ENCODE measurements around the gene TEX52.
A peak's percentile ranks its signal among the peaks of the same experiment; 100 is the strongest.

TEX52 gene

GRCh38 chr12:2829275-2829674 lies 27.6 kb downstream of the TEX52 start:
- no peak for DNase-seq (ENCODE audit: low read depth)

- DNase-seq (ENCODE audit: low read depth) = no peak
Observed at GRCh38 chr12:2826721-2827515, 29.9 kb downstream of the TEX52 start.

- no peak for DNase-seq (ENCODE audit: low read depth)
Observed at GRCh38 chr12:2826036-2826435, 30.8 kb downstream of the TEX52 start.

- no peak for DNase-seq (ENCODE audit: low read depth)
Observed at GRCh38 chr12:2825132-2825531, 31.7 kb downstream of the TEX52 start.

- DNase-seq (ENCODE audit: low read depth) = no peak
Observed at GRCh38 chr12:2824541-2824940, 32.3 kb downstream of the TEX52 start.

- DNase-seq (ENCODE audit: low read depth) = no peak
Observed at GRCh38 chr12:2823483-2823882, 33.4 kb downstream of the TEX52 start.

- no peak for DNase-seq (ENCODE audit: low read depth)
Observed at GRCh38 chr12:2820432-2820831, 36.4 kb downstream of the TEX52 start.

- no peak for DNase-seq (ENCODE audit: low read depth)
Observed at GRCh38 chr12:2819810-2820209, 37.0 kb downstream of the TEX52 start.

- DNase-seq (ENCODE audit: low read depth) = no peak
Observed at GRCh38 chr12:2813214-2814185, 43.3 kb downstream of the TEX52 start.

GRCh38 chr12:2812290-2813213 lies 44.3 kb downstream of the TEX52 start, which contains the start of gene ITFG2:
Gene ITFG2 (plus strand): TSS chr12:2812668. CDS start chr12:2812761, 93 bp downstream.
- DNase-seq (ENCODE audit: low read depth) = peak; percentile 88

- no peak for DNase-seq (ENCODE audit: low read depth)
Observed at GRCh38 chr12:2811801-2812200, 45.0 kb downstream of the TEX52 start.

- no peak for DNase-seq (ENCODE audit: low read depth)
Observed at GRCh38 chr12:2806700-2807099, 50.1 kb downstream of the TEX52 start.

- DNase-seq (ENCODE audit: low read depth) = no peak
Observed at GRCh38 chr12:2805143-2805520, 51.7 kb downstream of the TEX52 start.

- DNase-seq (ENCODE audit: low read depth) = no peak
Observed at GRCh38 chr12:2804393-2805142, 52.3 kb downstream of the TEX52 start.

GRCh38 chr12:2803635-2804392 lies 53.0 kb downstream of the TEX52 start:
- no peak for DNase-seq (ENCODE audit: low read depth)

GRCh38 chr12:2801044-2801783 lies 55.6 kb downstream of the TEX52 start:
- DNase-seq (ENCODE audit: low read depth) = no peak

GRCh38 chr12:2800046-2800570 lies 56.7 kb downstream of the TEX52 start:
- no peak for DNase-seq (ENCODE audit: low read depth)
